ENCODE data around the gene RBM26.

The RBM26 gene

DNA sequence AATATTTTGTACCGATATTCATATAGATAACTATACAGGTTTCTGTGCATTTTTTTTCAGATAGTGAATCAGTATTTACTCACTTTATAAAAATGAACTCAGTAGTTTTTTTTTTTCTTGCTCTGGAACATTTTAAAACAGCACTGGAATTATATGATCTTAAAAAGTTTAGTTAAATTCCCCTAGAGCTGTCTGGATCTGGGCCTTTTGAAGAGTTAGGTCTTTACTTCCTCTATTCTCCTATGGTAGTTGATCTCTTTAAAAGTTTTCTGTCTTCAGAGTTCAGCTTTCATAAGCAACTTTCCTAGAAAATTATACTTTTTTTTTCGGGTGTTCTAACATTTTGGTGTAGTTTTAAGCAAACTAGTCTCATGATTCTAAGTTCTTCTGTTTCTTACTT is 21.8 kb upstream of the RBM26 start:
- no peak for DNase-seq (ENCODE audit: low spot score)
- Histone ChIP-seq H3K36me3 (ENCODE audit: low read depth) (no peaks in the 10 kb centered on the region), H3K9me3 (ENCODE audit: severe bottlenecking) (no peaks in the 10 kb centered on the region), H3K4me3 (ENCODE audit: severe bottlenecking) (no peak overlapping the region), H3K27ac (ENCODE audit: poor library complexity, severe bottlenecking) (no peak overlapping the region), H3K27me3 (ENCODE audit: insufficient read depth, poor library complexity, severe bottlenecking) (no peaks in the 10 kb centered on the region), H3K4me1 (ENCODE audit: insufficient read depth, poor library complexity, severe bottlenecking) (no peaks in the 10 kb centered on the region)
- TF ChIP-seq, protein P1, sequence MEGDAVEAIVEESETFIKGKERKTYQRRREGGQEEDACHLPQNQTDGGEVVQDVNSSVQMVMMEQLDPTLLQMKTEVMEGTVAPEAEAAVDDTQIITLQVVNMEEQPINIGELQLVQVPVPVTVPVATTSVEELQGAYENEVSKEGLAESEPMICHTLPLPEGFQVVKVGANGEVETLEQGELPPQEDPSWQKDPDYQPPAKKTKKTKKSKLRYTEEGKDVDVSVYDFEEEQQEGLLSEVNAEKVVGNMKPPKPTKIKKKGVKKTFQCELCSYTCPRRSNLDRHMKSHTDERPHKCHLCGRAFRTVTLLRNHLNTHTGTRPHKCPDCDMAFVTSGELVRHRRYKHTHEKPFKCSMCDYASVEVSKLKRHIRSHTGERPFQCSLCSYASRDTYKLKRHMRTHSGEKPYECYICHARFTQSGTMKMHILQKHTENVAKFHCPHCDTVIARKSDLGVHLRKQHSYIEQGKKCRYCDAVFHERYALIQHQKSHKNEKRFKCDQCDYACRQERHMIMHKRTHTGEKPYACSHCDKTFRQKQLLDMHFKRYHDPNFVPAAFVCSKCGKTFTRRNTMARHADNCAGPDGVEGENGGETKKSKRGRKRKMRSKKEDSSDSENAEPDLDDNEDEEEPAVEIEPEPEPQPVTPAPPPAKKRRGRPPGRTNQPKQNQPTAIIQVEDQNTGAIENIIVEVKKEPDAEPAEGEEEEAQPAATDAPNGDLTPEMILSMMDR (IDR thresholded peaks at IDR 0.05; ENCODE audit: poor library complexity, severe bottlenecking), result no peak
- ATAC-seq (ENCODE audit: low read depth), result no peak

DNA sequence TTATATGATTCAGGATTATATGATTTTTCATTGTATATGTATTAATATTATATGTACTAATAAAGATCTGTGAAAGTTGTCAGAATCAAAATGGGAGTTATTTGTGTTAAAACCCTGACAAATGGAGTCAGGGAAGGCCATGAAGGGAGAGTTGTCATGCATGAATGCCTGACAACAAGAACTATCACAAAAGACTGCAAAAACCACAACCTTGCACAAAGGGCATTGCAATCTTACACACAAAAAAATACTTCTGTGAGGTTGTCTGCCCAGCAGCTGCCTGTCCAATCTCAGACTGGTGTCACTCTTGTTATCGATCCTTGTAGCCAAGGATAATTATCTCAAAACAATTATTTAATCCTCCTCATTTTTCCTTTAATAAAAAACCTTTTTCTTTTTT is 21.2 kb upstream of the RBM26 start:
- TF ChIP-seq, protein P1 (IDR thresholded peaks at IDR 0.05; ENCODE audit: poor library complexity, severe bottlenecking), result no peak
- Histone ChIP-seq H3K4me1 (ENCODE audit: insufficient read depth, poor library complexity, severe bottlenecking) (no peaks in the 10 kb centered on the region), H3K9me3 (ENCODE audit: severe bottlenecking) (no peaks in the 10 kb centered on the region), H3K36me3 (ENCODE audit: low read depth) (no peaks in the 10 kb centered on the region), H3K27me3 (ENCODE audit: insufficient read depth, poor library complexity, severe bottlenecking) (no peaks in the 10 kb centered on the region), H3K27ac (ENCODE audit: poor library complexity, severe bottlenecking) (no peak overlapping the region), H3K4me3 (ENCODE audit: severe bottlenecking) (no peak overlapping the region)
- DNase-seq (ENCODE audit: low spot score) (no peak), ATAC-seq (ENCODE audit: low read depth) (no peak)

DNA sequence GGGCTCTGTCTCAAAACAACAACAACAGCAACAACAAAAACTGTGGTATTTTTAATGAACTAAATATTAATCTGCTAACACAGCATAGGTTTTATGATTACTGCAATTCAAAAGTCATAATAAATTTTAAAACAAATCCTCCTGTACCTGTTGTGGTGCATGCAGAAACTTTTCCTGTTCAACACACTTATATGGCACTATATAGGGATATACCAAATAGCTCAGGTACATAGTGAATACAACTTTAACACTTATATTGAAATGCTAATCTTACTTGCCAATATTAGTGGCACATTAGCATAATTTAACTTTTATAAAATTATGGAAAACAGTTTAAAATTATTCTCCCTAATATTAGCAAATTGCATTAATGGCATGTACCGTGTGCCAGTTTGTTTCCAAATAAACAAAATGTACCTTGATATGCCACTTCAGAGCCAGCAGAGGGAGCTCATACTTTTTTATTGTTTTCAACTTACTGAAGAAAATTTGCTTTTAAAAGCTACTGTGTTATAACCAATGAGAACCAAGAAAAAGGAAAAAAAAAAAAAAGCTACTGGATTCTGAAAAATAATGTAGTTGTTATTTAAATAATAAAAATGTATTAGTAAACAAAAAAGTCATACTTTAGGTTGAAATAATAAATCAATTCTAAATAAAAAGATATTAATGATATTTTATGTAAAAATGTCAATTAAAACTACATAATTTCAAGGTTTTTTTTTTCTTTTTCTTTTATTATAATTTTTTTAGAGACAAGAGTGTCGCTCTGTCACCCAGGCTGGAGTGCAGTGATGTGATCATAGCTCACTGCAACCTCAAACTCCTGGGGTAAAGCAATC is 18.0 kb upstream of the RBM26 start:
- H3K27ac ChIP-seq (ENCODE audit: poor library complexity, severe bottlenecking), result no peak overlapping the region

DNA sequence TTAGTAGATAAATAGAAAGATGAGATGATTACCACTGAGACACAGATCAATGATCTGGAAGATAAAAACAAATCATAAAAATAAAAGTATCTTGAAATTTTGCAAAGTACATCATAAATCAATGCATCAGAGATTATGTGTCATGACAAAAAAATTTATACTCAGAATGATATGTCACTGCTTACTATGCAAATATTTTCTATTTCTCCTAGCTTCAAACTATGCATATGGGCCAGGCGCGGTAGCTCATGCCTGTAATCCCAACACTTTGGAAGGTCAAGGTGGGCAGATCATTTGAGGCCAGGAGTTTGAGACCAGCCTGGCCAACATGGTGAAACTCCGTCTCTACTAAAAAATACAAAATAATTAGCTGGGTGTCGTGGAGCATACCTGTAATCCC is 17.3 kb upstream of the RBM26 start:
- Histone ChIP-seq H3K27me3 (ENCODE audit: insufficient read depth, poor library complexity, severe bottlenecking) (no peaks in the 10 kb centered on the region), H3K36me3 (ENCODE audit: low read depth) (no peaks in the 10 kb centered on the region), H3K4me3 (ENCODE audit: severe bottlenecking) (no peak overlapping the region), H3K9me3 (ENCODE audit: severe bottlenecking) (no peaks in the 10 kb centered on the region), H3K4me1 (ENCODE audit: insufficient read depth, poor library complexity, severe bottlenecking) (no peaks in the 10 kb centered on the region), H3K27ac (ENCODE audit: poor library complexity, severe bottlenecking) (no peak overlapping the region)
- DNase-seq (ENCODE audit: low spot score) (no peak), ATAC-seq (ENCODE audit: low read depth) (no peak)
- TF ChIP-seq, protein P1 (IDR thresholded peaks at IDR 0.05; ENCODE audit: poor library complexity, severe bottlenecking), result no peak

More for the DNA sequence above, 18.0 kb upstream of the RBM26 start:
- H3K4me1 ChIP-seq (ENCODE audit: insufficient read depth, poor library complexity, severe bottlenecking), result no peaks in the 10 kb centered on the region
- H3K4me3 ChIP-seq (ENCODE audit: severe bottlenecking), result no peak overlapping the region
- DNase-seq (ENCODE audit: low spot score), result no peak
- TF ChIP-seq, protein P1 (IDR thresholded peaks at IDR 0.05; ENCODE audit: poor library complexity, severe bottlenecking), result peak; percentile 76
- no peaks in the 10 kb centered on the region for H3K27me3 ChIP-seq (ENCODE audit: insufficient read depth, poor library complexity, severe bottlenecking)
- no peaks in the 10 kb centered on the region for H3K36me3 ChIP-seq (ENCODE audit: low read depth)
- no peak for ATAC-seq (ENCODE audit: low read depth)
- H3K9me3 ChIP-seq (ENCODE audit: severe bottlenecking), result no peaks in the 10 kb centered on the region

DNA sequence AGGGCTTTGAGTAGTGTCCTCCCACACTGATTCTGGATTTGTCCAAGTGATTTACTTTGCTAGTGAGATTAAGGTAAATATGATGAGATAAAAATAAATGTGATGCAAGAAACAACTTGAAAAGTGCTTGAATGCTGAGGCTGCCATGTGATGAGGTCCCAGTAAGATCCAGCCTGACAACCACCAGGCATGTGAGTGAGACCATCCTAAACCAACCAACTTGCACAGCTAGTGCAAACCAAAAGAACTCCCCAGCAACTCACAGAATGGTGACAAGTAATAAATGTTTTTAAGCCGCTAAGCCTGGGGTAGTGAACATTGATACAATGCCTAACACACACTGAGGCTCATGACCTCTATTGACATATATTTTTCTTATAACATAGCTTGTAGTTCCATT is 13.3 kb upstream of the RBM26 start:
- no peak for DNase-seq (ENCODE audit: low spot score)
- ATAC-seq (ENCODE audit: low read depth), result no peak
- Histone ChIP-seq H3K4me3 (ENCODE audit: severe bottlenecking) (no peak overlapping the region), H3K27me3 (ENCODE audit: insufficient read depth, poor library complexity, severe bottlenecking) (no peaks in the 10 kb centered on the region), H3K27ac (ENCODE audit: poor library complexity, severe bottlenecking) (no peak overlapping the region), H3K9me3 (ENCODE audit: severe bottlenecking) (no peaks in the 10 kb centered on the region), H3K4me1 (ENCODE audit: insufficient read depth, poor library complexity, severe bottlenecking) (no peaks in the 10 kb centered on the region), H3K36me3 (ENCODE audit: low read depth) (no peaks in the 10 kb centered on the region)
- TF ChIP-seq, protein P1 (IDR thresholded peaks at IDR 0.05; ENCODE audit: poor library complexity, severe bottlenecking), result no peak

Data from RWPE2 (cell line).